GM12878 (cell line): Measurements from ENCODE around the gene DSTYK. TPM values are rescaled to one million over a fixed set of nuclear protein-coding genes. Genes with fewer than 3 reads are reported as not detected.

ENCODE experiments used
- ATAC-seq: fragments of 200-7000 bp; cut with Tn5 transposase; 3 replicates; pipeline ENCODE4 v1.9.1; 2020; ENCODE audit warnings: mild to moderate bottlenecking, moderate library complexity
- BruUV-seq: library from RNA; stranded (reverse); fragments of 400-500 nt; replicated peaks from 2 replicates; lab custom pipeline; 2021; lab: Mats Ljungman, UMichigan
- CTCF ChIA-PET: fragments of 300-600 bp; sonication (Branson Sonifier 250); formaldehyde crosslinking; extraction: SDS; loops from one replicate; lab custom pipeline; 2021; ENCODE audit warnings: inconsistent platforms; lab: Yijun Ruan, JAX
- POLR2A ChIA-PET: fragments of 350-600 bp; formaldehyde crosslinking; extraction: SDS; loops from one replicate; lab custom pipeline; 2021; ENCODE audit warnings: inconsistent platforms; lab: Charles Lee
- RAD21 ChIA-PET: fragments of 300-600 bp; sonication (Branson Sonifier 250); formaldehyde crosslinking; loops from one replicate; lab custom pipeline; 2023; ENCODE audit warnings: antibody characterized with exemption; ENCODE audit not compliant: unreplicated experiment; lab: Charles Lee
- SMC1A ChIA-PET: fragments of 300-600 bp; sonication (Branson Sonifier 250); formaldehyde crosslinking; loops from one replicate; lab custom pipeline; 2023; ENCODE audit not compliant: unreplicated experiment, uncharacterized antibody; lab: Charles Lee
- DNase-seq: peaks from one replicate; pipeline ENCODE4 v3.0.0-alpha.2; 2011; ENCODE audit warnings: low read depth, low spot score
- FAIRE-seq: peaks from 3 replicates; lab custom pipeline; 2011; peaks lifted over from hg19 to GRCh38; lab: Jason Lieb, UNC
- H2AFZ ChIP-seq: 2 replicates; pipeline ENCODE4 v1.6.0; 2011; ENCODE audit warnings: low read depth, low read length, control low read depth; ENCODE audit not compliant: control insufficient read depth
- H3K27ac ChIP-seq: 2 replicates; pipeline ENCODE4 v1.5.1; 2011; ENCODE audit warnings: control low read depth; ENCODE audit not compliant: control insufficient read depth, insufficient read depth
- H3K27me3 ChIP-seq, 2 experiments: replicated peaks in 1 of 2; 2 replicates each; pipeline versions ENCODE4 v1.6.0 to v1.6.1; 2011; ENCODE audit warnings: low read length in 1 of 2; ENCODE audit not compliant: control insufficient read depth in 2 of 2, insufficient read depth in 2 of 2
- H3K36me3 ChIP-seq, 2 experiments: 2 replicates each; pipeline ENCODE4 v1.5.1; 2011; ENCODE audit warnings: low read length in 1 of 2; ENCODE audit not compliant: control insufficient read depth in 2 of 2, insufficient read depth in 2 of 2
- H3K4me1 ChIP-seq: 2 replicates; pipeline ENCODE4 v1.6.1; 2011; ENCODE audit warnings: mild to moderate bottlenecking, low read length, moderate library complexity, mixed read lengths; ENCODE audit not compliant: control insufficient read depth, insufficient read depth
- H3K4me2 ChIP-seq: 2 replicates; pipeline ENCODE4 v1.6.0; 2011; ENCODE audit warnings: control low read depth; ENCODE audit not compliant: control insufficient read depth, insufficient read depth
- H3K4me3 ChIP-seq: fragments of 200-600 bp; sonication (generic); 2 replicates; pipeline ENCODE4 v1.5.1; 2016
- H3K79me2 ChIP-seq: 2 replicates; pipeline ENCODE4 v1.6.0; 2011; ENCODE audit warnings: low read length; ENCODE audit not compliant: control insufficient read depth, insufficient read depth
- H3K9ac ChIP-seq: 2 replicates; pipeline ENCODE4 v1.8.0; 2011; ENCODE audit warnings: low read length, control low read depth, mixed read lengths; ENCODE audit not compliant: control insufficient read depth, insufficient read depth
- H3K9me3 ChIP-seq: replicated peaks from 3 replicates; pipeline ENCODE4 v1.5.1; 2011; ENCODE audit warnings: mild to moderate bottlenecking, low read length; ENCODE audit not compliant: control insufficient read depth, insufficient read depth
- H4K20me1 ChIP-seq: 2 replicates; pipeline ENCODE4 v1.6.0; 2011; ENCODE audit not compliant: control insufficient read depth, insufficient read depth
- EZH2 ChIP-seq: IDR thresholded peaks from 2 replicates; pipeline ENCODE4 v1.6.1; 2012; ENCODE audit warnings: low read depth, mild to moderate bottlenecking, control low read depth, inconsistent platforms, low read length, borderline replicate concordance; ENCODE audit not compliant: control insufficient read depth
- HCFC1 ChIP-seq: fragments of 150-350 bp; IDR thresholded peaks from 2 replicates; pipeline ENCODE4 v1.6.1; 2014; ENCODE audit warnings: low read length
- HDGF ChIP-seq: fragments of 450-650 bp; IDR thresholded peaks from 2 replicates; pipeline ENCODE4 v1.6.1; 2016; ENCODE audit warnings: antibody characterized with exemption
- IKZF2 ChIP-seq, 2 experiments: fragments of 450-650 bp; IDR thresholded peaks; 2 replicates each; pipeline ENCODE4 v1.6.1; 2017; ENCODE audit warnings: mild to moderate bottlenecking in 2 of 2, moderate library complexity in 2 of 2
- KAT2A ChIP-seq: conservative IDR thresholded peaks from 2 replicates; pipeline ENCODE4 v1.6.1; 2011; ENCODE audit warnings: low read depth, low read length; ENCODE audit not compliant: control insufficient read depth
- MTA2 ChIP-seq: fragments of 450-650 bp; IDR thresholded peaks from 2 replicates; pipeline ENCODE4 v1.6.1; 2016; ENCODE audit warnings: low read depth, mild to moderate bottlenecking, moderate library complexity
- MTA3 ChIP-seq: IDR thresholded peaks from 2 replicates; pipeline ENCODE4 v1.6.1; 2012; ENCODE audit warnings: low read length, inconsistent platforms, borderline replicate concordance
- MXI1 ChIP-seq: fragments of 150-350 bp; IDR thresholded peaks from 2 replicates; pipeline ENCODE4 v1.6.1; 2011; ENCODE audit warnings: low read depth, mild to moderate bottlenecking, inconsistent platforms, low read length, improper control_type of control experiment
- NFYB ChIP-seq: IDR thresholded peaks from 2 replicates; pipeline ENCODE4 v1.6.1; 2011; ENCODE audit warnings: low read depth, mild to moderate bottlenecking, low read length, improper control_type of control experiment, moderate library complexity; ENCODE audit not compliant: insufficient read depth
- POLR2A ChIP-seq: IDR thresholded peaks from 2 replicates; pipeline ENCODE4 v1.6.1; 2011; ENCODE audit warnings: low read depth, mild to moderate bottlenecking, low read length
- STAT1 ChIP-seq: fragments of 450-650 bp; conservative IDR thresholded peaks from 2 replicates; pipeline ENCODE4 v1.6.1; 2014; ENCODE audit warnings: antibody characterized with exemption, mild to moderate bottlenecking
- TCF7 ChIP-seq: IDR thresholded peaks from 2 replicates; pipeline ENCODE4 v1.6.1; 2014; ENCODE audit warnings: antibody characterized with exemption, borderline replicate concordance
- ZNF217 ChIP-seq: fragments of 450-650 bp; IDR thresholded peaks from 2 replicates; pipeline ENCODE4 v1.6.1; 2017; ENCODE audit warnings: antibody characterized with exemption, mild to moderate bottlenecking
- ZSCAN29 ChIP-seq: fragments of 450-650 bp; IDR thresholded peaks from 2 replicates; pipeline ENCODE4 v1.6.1; 2017; ENCODE audit warnings: mild to moderate bottlenecking, moderate library complexity
- WGBS: methylation state at CpG from one replicate; pipeline ENCODE4 v1.1.6; 2016; ENCODE audit warnings: low lambda C conversion rate; ENCODE audit not compliant: insufficient replicate concordance, insufficient coverage; ENCODE audit errors: missing lambda C conversion rate; 5-methylcytosine and 5-hydroxymethylcytosine counted together
- in situ Hi-C: fragments of 300-500 bp; cut with MboI; formaldehyde crosslinking; loops from 9 replicates; pipeline ENCODE4 v1.14.3; 2018; ENCODE audit warnings: mixed read lengths
- intact Hi-C: fragments of 100-400 bp; cut with micrococcal nuclease; formaldehyde crosslinking; loops from one replicate; pipeline ENCODE4 v1.14.2; 2022; ENCODE audit not compliant: unreplicated experiment
- polyA plus RNA-seq, 11 experiments: library from polyadenylated mRNA; depleted of rRNA in 4 of 11; unstranded in 6 of 11; stranded (reverse) in 5 of 11; fragments of >200 nt; fragmentation: Nextera tagmentation in 4 of 11; fragmentation: Illumina TruSeq in 1 of 11; extraction: Ambion mirVana in 4 of 11; extraction: Trizol in 1 of 11; gene quantifications; 1 replicate in 1 of 11; 2 replicates in 10 of 11; pipeline versions ENCODE4 v1.2.1 to v1.2.3, GENCODE V29; 2011 to 2016; ENCODE audit warnings: inconsistent platforms in 2 of 11, missing spikeins in 2 of 11, low read depth in 1 of 11
- total RNA-seq, 4 experiments: library from RNA; depleted of rRNA in 3 of 4; stranded (reverse); fragments of >200 nt in 3 of 4; fragmentation: Illumina TruSeq in 1 of 4; extraction: Trizol in 1 of 4; gene quantifications; 2 replicates each; pipeline versions ENCODE4 v1.2.1 to v1.2.3, GENCODE V29; 2013 to 2021

DSTYK gene
- total and polyA plus RNA-seq, 10 of the 15 experiments (the other 5 are each of a cell fraction or from before 2014, with no cell fraction given): 2.7 to 5.5 (median 3.6) TPM

DNA sequence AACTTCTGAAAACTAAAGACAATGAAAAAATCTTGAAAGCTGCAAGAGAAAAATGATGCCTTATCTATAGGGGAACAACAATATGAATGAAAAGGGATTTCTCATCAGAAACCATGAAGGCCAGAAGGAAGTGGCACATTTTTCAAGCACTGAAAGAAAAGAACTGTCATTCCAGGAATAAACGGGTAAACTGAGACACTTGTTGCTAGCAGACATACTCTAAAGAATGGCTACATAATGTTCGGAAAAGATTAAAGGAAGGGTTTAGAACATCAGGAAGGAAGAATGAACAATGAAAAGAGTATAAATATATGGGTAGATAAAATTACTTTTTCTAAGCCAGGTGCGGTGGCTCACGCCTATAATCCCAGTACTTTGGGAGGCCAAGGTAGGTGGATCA is 104.2 kb downstream of the DSTYK start (continued):
- TF ChIP-seq TCF7 (no peak), NFYB (no peak), ZSCAN29 (no peak), ZNF217 (no peak)

DNA sequence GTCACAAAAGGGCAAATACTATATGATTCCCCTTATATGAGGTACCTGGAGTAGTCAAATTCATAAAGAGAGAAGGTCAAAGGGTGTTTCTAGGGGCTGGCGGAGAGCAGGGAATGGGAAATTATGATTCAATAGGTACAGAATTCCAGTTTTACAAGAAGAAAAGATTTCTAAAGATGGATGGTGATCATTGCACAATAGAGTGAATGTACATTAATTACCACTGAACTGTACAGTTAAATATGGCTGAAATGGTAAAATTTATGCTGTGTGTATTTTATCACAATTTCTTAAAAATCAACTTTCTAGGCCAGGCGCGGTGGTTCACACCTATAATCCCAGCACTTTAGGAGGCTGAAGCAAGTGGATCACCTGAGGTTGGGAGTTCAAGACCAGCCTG is 109.1 kb downstream of the DSTYK start:
- H3K4me2 ChIP-seq: no peak overlapping the region
- no peak overlapping the region for H2AFZ ChIP-seq
- no peak for ATAC-seq
- ChIA-PET CTCF (interaction anchor here (1.0 kb wide), 1 partner anchor 39 kb away, joined by 3 read pairs; no protein-coding TSS in a partner anchor), SMC1A (no interaction called here), RAD21 (no interaction called here), POLR2A (interaction anchor here (0.7 kb wide), 1 partner anchor 17 kb away, joined by 6 read pairs; no protein-coding TSS in a partner anchor)
- BruUV-seq: no TSS peak
- no peak for FAIRE-seq
- H3K27ac ChIP-seq: no peak overlapping the region
- no peaks in the 10 kb centered on the region for H3K9me3 ChIP-seq
- no peak overlapping the region for H3K4me3 ChIP-seq
- no peak overlapping the region for H3K9ac ChIP-seq
- in situ Hi-C loops: no loop called here
- no peaks in the 10 kb centered on the region for H3K79me2 ChIP-seq
- no peak for DNase-seq
- H3K27me3 ChIP-seq: no peaks in the 10 kb centered on the region
- TF ChIP-seq MXI1 (no peak), IKZF2 (IDR thresholded peaks at IDR 0.05) (no peak), POLR2A (no peak), HDGF (no peak), HCFC1 (no peak), MTA2 (no peak), STAT1 (no peak), MTA3 (no peak), KAT2A (no peak), EZH2 (no peak)
- H4K20me1 ChIP-seq: no peaks in the 10 kb centered on the region
- intact Hi-C loops: no loop called here
- 98% methylated on average over 3 of the region's 3 CpGs for WGBS
- H3K4me1 ChIP-seq: no peaks in the 10 kb centered on the region
- H3K36me3 ChIP-seq: peaks cover 7 to 16% of the 10 kb centered on the region in 2 experiments; a peak in 3 of 4 replicates
